Activated CD8-positive, alpha-beta memory T cell treated with anti-CD3 and anti-CD28 coated beads, Interleukin-2, amount 50 U/mL, for 1 hour (primary cell): ENCODE measurements around the gene CYSRT1.
A peak's percentile ranks its signal among the peaks of the same experiment; 100 is the strongest.

Source experiments
- DNase-seq: peaks from one replicate; pipeline ENCODE4 v3.0.0-alpha.2; 2020; ENCODE audit errors: extremely low read depth

CYSRT1 gene

GRCh38 chr9:137226338-137227053 lies 1.5 kb downstream of the CYSRT1 start:
- no peak for DNase-seq

GRCh38 chr9:137227054-137227852 lies 2.3 kb downstream of the CYSRT1 start, which contains the start of gene RNF224:
TSS of gene RNF224 (plus strand) at chr9:137227502. CDS start at chr9:137228336, 834 bp downstream.
- DNase-seq = peak; percentile 61

GRCh38 chr9:137227853-137228505 lies 3.0 kb downstream of the CYSRT1 start:
- no peak for DNase-seq

- no peak for DNase-seq
Observed at GRCh38 chr9:137228506-137228967, 3.6 kb downstream of the CYSRT1 start.

GRCh38 chr9:137228968-137229896 lies 4.3 kb downstream of the CYSRT1 start:
- no peak for DNase-seq

GRCh38 chr9:137229903-137230704 lies 5.1 kb downstream of the CYSRT1 start:
- DNase-seq = no peak

GRCh38 chr9:137230705-137231371 lies 5.9 kb downstream of the CYSRT1 start, which contains the start of gene SLC34A3:
TSS of gene SLC34A3 (plus strand) at chr9:137230901. CDS start at chr9:137231703, 802 bp downstream.
- DNase-seq = no peak

- DNase-seq = no peak
Observed at GRCh38 chr9:137231372-137232039, 6.5 kb downstream of the CYSRT1 start.

- DNase-seq = no peak
Observed at GRCh38 chr9:137232101-137232500, 7.1 kb downstream of the CYSRT1 start.

- no peak for DNase-seq
Observed at GRCh38 chr9:137232510-137232909, 7.5 kb downstream of the CYSRT1 start.

GRCh38 chr9:137233143-137233980 lies 8.4 kb downstream of the CYSRT1 start:
- no peak for DNase-seq

- DNase-seq = no peak
Observed at GRCh38 chr9:137234055-137234697, 9.2 kb downstream of the CYSRT1 start.

- no peak for DNase-seq
Observed at GRCh38 chr9:137234758-137235423, 9.9 kb downstream of the CYSRT1 start.

GRCh38 chr9:137235424-137236237 lies 10.7 kb downstream of the CYSRT1 start:
- DNase-seq = no peak

- peak; percentile 72 for DNase-seq
Observed at GRCh38 chr9:137236238-137236935, 11.4 kb downstream of the CYSRT1 start.
